ENCODE data around the gene SHANK1.

DNA sequence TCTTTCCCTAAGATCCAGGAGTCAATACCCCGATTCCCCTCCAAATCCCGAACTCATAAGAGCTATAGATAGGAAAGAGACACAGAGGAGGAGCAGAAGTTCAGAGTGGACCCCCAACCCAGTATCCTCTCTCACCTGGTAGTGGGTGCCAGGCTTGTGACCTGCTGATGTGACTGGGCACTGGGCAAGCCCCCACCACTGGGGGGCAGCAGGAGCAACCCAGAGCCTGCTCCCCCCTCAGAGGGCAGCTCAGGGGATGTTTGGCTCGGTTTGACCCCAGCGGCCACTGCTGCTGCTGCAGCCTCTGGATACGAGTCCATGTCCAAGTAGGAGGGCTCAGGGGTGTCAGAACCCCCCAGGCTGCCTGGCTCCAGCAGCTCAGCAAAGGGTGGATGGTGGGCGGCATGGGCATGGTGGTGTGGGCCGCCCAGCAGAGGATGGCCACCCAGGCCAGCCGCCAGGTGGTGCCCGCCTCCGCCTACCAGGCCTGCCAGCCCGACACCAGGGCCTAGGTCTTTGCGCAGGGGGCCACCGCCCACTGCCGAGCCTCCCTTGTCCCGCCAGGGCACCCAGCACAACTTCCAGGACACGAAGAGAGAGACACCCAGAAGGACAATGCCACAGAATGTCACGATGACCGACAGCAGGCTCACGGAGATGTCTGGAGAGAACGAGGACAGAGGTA, 87.3 kb downstream of the SHANK1 start:
- TF ChIP-seq, protein P1, sequence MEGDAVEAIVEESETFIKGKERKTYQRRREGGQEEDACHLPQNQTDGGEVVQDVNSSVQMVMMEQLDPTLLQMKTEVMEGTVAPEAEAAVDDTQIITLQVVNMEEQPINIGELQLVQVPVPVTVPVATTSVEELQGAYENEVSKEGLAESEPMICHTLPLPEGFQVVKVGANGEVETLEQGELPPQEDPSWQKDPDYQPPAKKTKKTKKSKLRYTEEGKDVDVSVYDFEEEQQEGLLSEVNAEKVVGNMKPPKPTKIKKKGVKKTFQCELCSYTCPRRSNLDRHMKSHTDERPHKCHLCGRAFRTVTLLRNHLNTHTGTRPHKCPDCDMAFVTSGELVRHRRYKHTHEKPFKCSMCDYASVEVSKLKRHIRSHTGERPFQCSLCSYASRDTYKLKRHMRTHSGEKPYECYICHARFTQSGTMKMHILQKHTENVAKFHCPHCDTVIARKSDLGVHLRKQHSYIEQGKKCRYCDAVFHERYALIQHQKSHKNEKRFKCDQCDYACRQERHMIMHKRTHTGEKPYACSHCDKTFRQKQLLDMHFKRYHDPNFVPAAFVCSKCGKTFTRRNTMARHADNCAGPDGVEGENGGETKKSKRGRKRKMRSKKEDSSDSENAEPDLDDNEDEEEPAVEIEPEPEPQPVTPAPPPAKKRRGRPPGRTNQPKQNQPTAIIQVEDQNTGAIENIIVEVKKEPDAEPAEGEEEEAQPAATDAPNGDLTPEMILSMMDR (IDR thresholded peaks at IDR 0.05; ENCODE audit: low read length): no peak
- no peak for TF ChIP-seq EZH2 (IDR thresholded peaks at IDR 0.05; ENCODE audit: borderline replicate concordance, low read length)

Data from OCI-LY1 (cell line).